Dermis lymphatic vessel endothelial cell (primary cell): ENCODE data around the gene REV1. TPM values are rescaled to one million over a fixed set of nuclear protein-coding genes. Genes with fewer than 3 reads are reported as not detected.

Experiments used
- total RNA-seq: library from RNA; depleted of rRNA; stranded (reverse); fragments of >200 nt; gene quantifications from 2 replicates; pipeline ENCODE4 v1.2.1, GENCODE V29; 2014

REV1 gene
- total RNA-seq, result 33.4 and 38.9 TPM in 2 replicates

GRCh38 chr2:99489761-99490622 is at the start of gene REV1:
Gene REV1 (minus strand): TSS chr2:99490017. CDS start chr2:99464975, 25,042 bp downstream.

Other genes with a start within 250 kb of the REV1 start
- gene LYG2, start 234.4 kb downstream of the REV1 start, total RNA-seq, result not detected in 2 replicates
- gene LYG1, start 188.8 kb downstream of the REV1 start, total RNA-seq, result 0.22 and 0.34 TPM in 2 replicates
- 69.5 and 79.0 TPM in 2 replicates for gene TXNDC9, start 153.7 kb downstream of the REV1 start, total RNA-seq
- gene EIF5B, start 152.6 kb downstream of the REV1 start, total RNA-seq, result 15.6 and 23.8 TPM in 2 replicates